ENCODE results near the gene YIPF4.
"Not testable (repeated sequence)": the region's sequence is repeated elsewhere in the genome, so short reads cannot be mapped to it uniquely, and the experiment has no call there.

The YIPF4 gene

GRCh38 chr2:32277674-32278477 lies at the start of gene YIPF4:
Gene YIPF4, plus strand, starts transcription at chr2:32277904. Its CDS starts 252 bp downstream, at chr2:32278156.
- peak within 1 kb of the TSS; percentile 54 to 99 (median 91) for H3K27ac ChIP-seq

GRCh38 chr2:32228181-32228580 lies 49.5 kb upstream of the YIPF4 start:
- Histone ChIP-seq H3K4me3 (no peak overlapping the region), H3K27ac (no peak overlapping the region)

More at GRCh38 chr2:32277674-32278477, at the start of gene YIPF4:
- peak within 1 kb of the TSS; percentile 66 to 100 (median 90) for H3K4me3 ChIP-seq

GRCh38 chr2:32229635-32230034 lies 48.1 kb upstream of the YIPF4 start:
- Histone ChIP-seq H3K4me3 (no peak overlapping the region), H3K27ac (no peak overlapping the region)

GRCh38 chr2:32231959-32232358 lies 45.7 kb upstream of the YIPF4 start:
- Histone ChIP-seq H3K4me3 (no peak overlapping the region), H3K27ac (no peak overlapping the region)

DNA sequence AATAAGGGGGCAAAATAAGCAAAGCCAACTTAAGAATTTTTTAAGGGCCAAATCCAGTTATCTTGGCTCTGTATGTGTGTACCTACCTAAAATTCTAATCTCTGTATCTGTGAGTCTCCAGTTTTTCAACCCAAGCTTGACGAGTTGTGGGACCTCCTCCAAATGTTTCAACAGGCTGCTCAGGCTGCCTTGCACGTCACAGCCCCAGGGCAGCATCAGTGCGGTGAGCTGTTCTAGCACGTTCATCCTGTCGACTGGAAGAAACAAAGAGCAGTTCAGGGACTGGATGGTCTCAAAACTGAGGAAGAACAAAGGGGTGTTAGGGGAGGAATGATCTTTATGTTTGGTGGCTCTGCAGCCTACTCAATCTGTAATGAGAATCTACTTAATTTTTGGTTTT lies 42.4 kb upstream of the YIPF4 start:
- H3K4me3 ChIP-seq, result no peak overlapping the region

GRCh38 chr2:32237488-32237887 lies 40.2 kb upstream of the YIPF4 start:
- H3K27ac ChIP-seq, result no peak overlapping the region

More for the DNA sequence above, 42.4 kb upstream of the YIPF4 start:
- peak overlapping the region in 8 of 21 experiments; percentile 1 to 51 (median 38) for H3K27ac ChIP-seq

DNA sequence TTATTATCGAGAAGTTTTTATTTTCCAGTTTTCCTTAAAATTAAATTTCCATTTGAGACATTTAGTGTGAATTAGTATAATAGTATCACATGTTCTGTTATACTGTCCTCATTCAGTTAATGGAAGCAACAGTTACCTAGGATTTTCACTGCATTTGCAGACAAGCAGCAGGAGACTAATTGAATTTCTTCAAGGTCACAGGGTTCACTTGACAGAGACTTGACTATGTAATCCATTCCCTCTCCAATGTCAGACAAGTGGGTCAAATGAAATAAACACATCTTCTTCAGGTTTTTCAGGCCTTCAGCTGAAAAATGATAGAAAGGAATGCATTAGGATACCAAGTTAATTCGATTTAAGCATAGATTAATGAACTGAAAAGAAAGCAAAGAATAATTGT lies 39.7 kb upstream of the YIPF4 start:
- H3K4me3 ChIP-seq, result no peak overlapping the region
- no peak overlapping the region for H3K27ac ChIP-seq

More at GRCh38 chr2:32237488-32237887, 40.2 kb upstream of the YIPF4 start:
- no peak overlapping the region for H3K4me3 ChIP-seq

DNA sequence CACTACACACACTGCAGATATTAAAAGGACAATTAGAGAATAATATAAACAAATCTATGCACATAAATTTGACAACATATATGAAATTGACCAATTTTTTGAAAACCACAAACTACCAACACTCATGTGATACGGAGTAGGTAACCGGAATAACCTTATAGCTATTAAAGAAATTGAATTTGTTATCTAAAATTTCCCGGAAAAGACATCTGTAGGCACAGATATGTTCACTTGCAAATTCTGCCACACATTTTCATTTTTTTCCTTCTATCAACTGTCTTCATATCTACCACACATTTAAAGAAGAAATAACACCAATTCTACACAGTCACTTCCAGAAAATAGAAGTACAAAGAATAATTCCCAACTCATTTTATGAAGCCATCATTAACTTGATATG lies 35.4 kb upstream of the YIPF4 start:
- H3K27ac ChIP-seq, result no peak overlapping the region
- no peak overlapping the region for H3K4me3 ChIP-seq

DNA sequence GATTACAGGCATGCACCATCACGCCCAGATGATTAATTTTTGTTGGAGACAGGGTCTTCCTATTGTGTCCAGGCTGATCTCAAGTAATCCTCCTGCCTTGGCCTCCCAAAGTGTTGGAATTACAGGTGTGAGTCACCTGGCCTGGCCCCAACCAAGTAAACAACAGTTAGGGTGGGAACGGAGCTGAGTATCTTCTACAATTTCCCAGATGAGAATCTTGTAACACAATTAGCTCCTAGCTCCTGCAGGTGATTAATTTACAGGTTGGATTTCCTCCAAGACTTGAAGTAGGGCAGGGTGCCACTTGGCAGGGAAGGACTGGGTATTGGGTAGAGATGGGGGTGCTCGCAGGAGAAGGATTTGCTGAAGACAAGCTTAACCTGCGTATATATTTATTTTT lies 30.8 kb upstream of the YIPF4 start:
- no peak overlapping the region for H3K4me3 ChIP-seq
- H3K27ac ChIP-seq, result no peak overlapping the region

- Histone ChIP-seq H3K27ac (no peak overlapping the region), H3K4me3 (no peak overlapping the region)
Measured at GRCh38 chr2:32248299-32248698, 29.4 kb upstream of the YIPF4 start.

GRCh38 chr2:32249731-32250236 lies 27.9 kb upstream of the YIPF4 start:
- no peak overlapping the region for H3K27ac ChIP-seq
- H3K4me3 ChIP-seq, result no peak overlapping the region

DNA sequence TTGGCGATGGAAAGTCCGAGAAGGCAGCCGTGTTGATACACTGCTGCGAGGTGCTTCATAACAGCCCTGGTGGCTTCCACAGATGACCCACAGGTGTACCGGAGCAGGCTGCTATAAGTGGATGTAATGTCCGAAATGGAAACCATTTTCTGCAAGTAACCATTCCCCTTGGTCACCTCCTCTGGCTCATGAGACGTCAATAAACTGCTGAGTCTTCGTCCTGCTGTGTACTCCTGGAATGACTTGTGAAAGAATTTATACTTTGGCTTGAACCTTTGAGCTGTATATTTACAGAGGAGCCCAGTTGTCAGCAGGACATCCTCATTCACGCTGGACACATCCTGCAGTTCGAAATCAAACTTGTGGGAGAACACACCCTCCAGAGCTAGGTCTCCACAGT lies 27.4 kb upstream of the YIPF4 start:
- Histone ChIP-seq H3K4me3 (no peak overlapping the region), H3K27ac (no peak overlapping the region)

DNA sequence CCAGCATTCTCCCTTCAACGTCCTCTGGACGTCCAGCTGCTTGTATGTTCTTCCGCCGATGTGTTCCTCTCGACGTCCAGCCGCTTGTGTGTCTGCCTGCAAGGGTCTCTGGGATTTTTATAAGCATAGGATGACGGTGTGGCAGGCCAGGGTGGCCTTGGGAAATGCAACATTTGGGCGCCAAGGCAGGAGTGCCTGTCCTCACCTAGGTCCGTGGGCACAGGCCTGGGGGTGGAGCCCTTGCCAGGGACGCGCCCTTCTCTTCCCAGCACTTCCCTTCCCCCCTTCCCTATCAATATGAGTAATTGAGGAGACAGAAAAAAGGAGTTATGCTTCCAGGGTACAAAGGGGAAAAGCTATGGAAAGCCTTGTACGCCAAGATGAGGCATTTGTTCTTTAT lies 19.5 kb upstream of the YIPF4 start:
- no peak overlapping the region for H3K27ac ChIP-seq
- no peak overlapping the region for H3K4me3 ChIP-seq

DNA sequence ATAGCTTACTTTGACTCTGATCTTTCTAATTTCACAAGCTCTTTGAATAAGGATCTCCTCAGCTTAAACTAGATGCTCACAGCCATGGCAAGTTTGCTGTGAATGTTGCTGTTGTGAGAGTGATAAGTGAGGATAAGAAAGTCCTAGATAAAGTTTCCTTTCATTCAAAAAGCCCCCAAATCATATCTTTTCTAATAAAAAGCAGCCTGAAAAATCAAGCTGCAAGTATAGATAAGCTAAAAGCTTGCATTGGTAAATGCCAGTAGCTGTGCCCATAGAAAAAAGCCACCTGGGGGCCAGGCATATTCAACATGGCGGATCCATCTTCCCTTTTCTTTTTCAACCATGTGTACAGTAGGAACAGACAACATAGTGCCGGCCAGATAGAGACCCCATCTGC lies 17.3 kb upstream of the YIPF4 start:
- Histone ChIP-seq H3K27ac (no peak overlapping the region), H3K4me3 (no peak overlapping the region)

GRCh38 chr2:32262105-32262504 lies 15.6 kb upstream of the YIPF4 start:
- Histone ChIP-seq H3K4me3 (no peak overlapping the region), H3K27ac (peak overlapping the region in 3 of 21 experiments; percentile 11 to 64 (median 38))

GRCh38 chr2:32264422-32265105 lies 13.1 kb upstream of the YIPF4 start, which contains the start of gene NLRC4:
Gene NLRC4, minus strand, starts transcription at chr2:32264886. Its CDS starts 8,111 bp downstream, at chr2:32256775.
- Histone ChIP-seq H3K27ac (peak within 1 kb of the TSS in 12 of 21 experiments; percentile 23 to 75 (median 56)), H3K4me3 (peak within 1 kb of the TSS in 1 of 7 experiments; percentile 14)

GRCh38 chr2:32271063-32271462 lies 6.6 kb upstream of the YIPF4 start:
- H3K4me3 ChIP-seq, result no peak overlapping the region
- no peak overlapping the region for H3K27ac ChIP-seq

DNA sequence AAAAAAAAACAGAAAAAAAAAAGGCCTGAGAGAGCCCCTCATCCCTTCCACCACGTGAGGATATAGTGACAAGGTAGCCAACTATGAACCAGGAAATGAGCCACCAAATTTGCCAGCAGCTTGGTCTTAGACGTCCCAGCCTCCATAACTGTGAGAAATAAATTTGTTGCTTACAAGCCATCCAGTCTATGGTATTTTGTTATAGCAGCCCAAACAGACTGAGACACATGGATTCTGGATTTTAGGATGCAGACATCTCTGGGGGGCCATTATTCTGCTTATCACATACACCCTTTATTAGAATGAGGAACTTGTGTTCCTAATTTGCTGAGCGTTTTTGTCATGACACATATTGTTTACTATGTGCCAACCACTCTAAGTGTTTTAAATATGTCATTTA lies 5.4 kb upstream of the YIPF4 start:
- no peak overlapping the region for H3K27ac ChIP-seq
- H3K4me3 ChIP-seq, result no peak overlapping the region

GRCh38 chr2:32274289-32274688 lies 3.4 kb upstream of the YIPF4 start:
- no peak overlapping the region for H3K27ac ChIP-seq
- no peak overlapping the region for H3K4me3 ChIP-seq

- not testable (repeated sequence) for H3K4me3 ChIP-seq
Measured at GRCh38 chr2:32275790-32276189, 1.9 kb upstream of the YIPF4 start.

DNA sequence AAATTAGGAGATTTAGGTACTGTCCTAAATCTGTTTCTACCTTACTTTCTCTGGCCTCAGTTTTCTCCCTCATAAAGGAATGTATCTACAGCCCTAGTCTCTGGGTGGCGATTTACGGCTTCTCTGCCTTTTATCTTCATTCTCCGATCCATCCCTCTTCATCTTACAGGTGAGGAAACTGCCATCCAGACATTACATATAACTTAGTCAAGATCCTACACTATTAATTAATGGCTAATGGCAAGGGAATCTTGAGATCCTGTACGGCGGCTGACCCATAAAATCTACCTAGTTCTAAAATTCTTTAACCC lies 386 bp upstream of the YIPF4 start:
- H3K27ac ChIP-seq, result peak overlapping the region in 20 of 21 experiments; percentile 75 to 99 (median 92)
- H3K4me3 ChIP-seq, result peak overlapping the region; percentile 66 to 100 (median 90)

More at GRCh38 chr2:32275790-32276189, 1.9 kb upstream of the YIPF4 start:
- not testable (repeated sequence) for H3K27ac ChIP-seq
